HEK293 (cell line): ENCODE data around the gene MAN2B2.

Experiments used
- CTCF ChIA-PET: fragments of 350-600 bp; formaldehyde crosslinking; extraction: SDS; loops from one replicate; lab custom pipeline; 2021; ENCODE audit warnings: antibody characterized with exemption; lab: Yijun Ruan, JAX
- POLR2A ChIA-PET: fragments of 300-600 bp; formaldehyde crosslinking; extraction: SDS; loops from one replicate; lab custom pipeline; 2020; ENCODE audit warnings: antibody characterized with exemption, inconsistent platforms; lab: Yijun Ruan, JAX
- H3K27ac ChIP-seq: fragments of 200-500 bp; sonication (Bioruptor generic); 2 replicates; pipeline ENCODE4 v1.5.1; 2014; ENCODE audit warnings: low read depth, low read length, control low read depth, inconsistent platforms; ENCODE audit errors: extremely low read depth
- H3K36me3 ChIP-seq, 2 experiments: fragments of 200-500 bp in 1 of 2; sonication (Bioruptor generic) in 1 of 2; 1 replicate in 1 of 2; 2 replicates in 1 of 2; pipeline ENCODE4 v1.5.1; 2014 to 2017; ENCODE audit warnings: inconsistent platforms in 2 of 2, low read length in 2 of 2; ENCODE audit not compliant: control insufficient read depth in 2 of 2, insufficient read depth in 1 of 2
- H3K4me1 ChIP-seq: fragments of 200-500 bp; sonication (Bioruptor generic); 2 replicates; pipeline ENCODE4 v1.5.1; 2014; ENCODE audit warnings: mild to moderate bottlenecking, low read length, inconsistent platforms; ENCODE audit not compliant: control insufficient read depth, insufficient read depth
- H3K4me3 ChIP-seq: 2 replicates; pipeline ENCODE4 v1.5.1; 2011; ENCODE audit warnings: low read depth, mild to moderate bottlenecking, control low read depth, low read length, moderate library complexity
- H3K9me3 ChIP-seq: fragments of 200-500 bp; sonication (Bioruptor generic); 2 replicates; pipeline ENCODE4 v1.5.1; 2014; ENCODE audit warnings: low read depth, low read length, inconsistent platforms; ENCODE audit not compliant: control insufficient read depth, insufficient read depth
- EGR2 ChIP-seq: fragments of 450-650 bp; formaldehyde crosslinking; IDR thresholded peaks from 2 replicates; pipeline ENCODE4 v1.5.1; 2016; ENCODE audit warnings: low read depth, missing biosample characterization, missing genetic modification characterization
- MZF1 ChIP-seq: fragments of 450-650 bp; formaldehyde crosslinking; IDR thresholded peaks from 2 replicates; pipeline ENCODE4 v1.5.1; 2017; ENCODE audit warnings: missing biosample characterization, missing genetic modification characterization, borderline replicate concordance
- RBAK ChIP-seq: fragments of 450-650 bp; formaldehyde crosslinking; IDR thresholded peaks from 2 replicates; pipeline ENCODE4 v1.5.1; 2016; ENCODE audit warnings: missing biosample characterization, missing genetic modification characterization
- ZFP69B ChIP-seq: fragments of 450-650 bp; formaldehyde crosslinking; IDR thresholded peaks from 2 replicates; pipeline ENCODE4 v1.5.1; 2016; ENCODE audit warnings: missing biosample characterization, missing genetic modification characterization
- ZNF10 ChIP-seq: fragments of 450-650 bp; formaldehyde crosslinking; IDR thresholded peaks from 2 replicates; pipeline ENCODE4 v1.5.1; 2017; ENCODE audit warnings: missing biosample characterization, missing genetic modification characterization
- ZNF114 ChIP-seq: fragments of 450-650 bp; formaldehyde crosslinking; IDR thresholded peaks from 2 replicates; pipeline ENCODE4 v1.5.0; 2017; ENCODE audit warnings: missing biosample characterization, missing genetic modification characterization
- ZNF121 ChIP-seq: fragments of 450-650 bp; formaldehyde crosslinking; IDR thresholded peaks from 2 replicates; pipeline ENCODE4 v1.5.1; 2016; ENCODE audit warnings: missing biosample characterization, missing genetic modification characterization
- ZNF138 ChIP-seq: fragments of 450-650 bp; formaldehyde crosslinking; IDR thresholded peaks from 2 replicates; pipeline ENCODE4 v1.5.1; 2016; ENCODE audit warnings: missing biosample characterization, missing genetic modification characterization, borderline replicate concordance
- ZNF175 ChIP-seq: fragments of 450-650 bp; formaldehyde crosslinking; IDR thresholded peaks from 2 replicates; pipeline ENCODE4 v1.5.1; 2016; ENCODE audit warnings: missing biosample characterization, missing genetic modification characterization
- ZNF184 ChIP-seq: fragments of 450-650 bp; IDR thresholded peaks from 2 replicates; pipeline ENCODE4 v1.5.1; 2018; ENCODE audit warnings: missing biosample characterization, mild to moderate bottlenecking, missing genetic modification characterization
- ZNF19 ChIP-seq: fragments of 450-650 bp; formaldehyde crosslinking; IDR thresholded peaks from 2 replicates; pipeline ENCODE4; 2016; ENCODE audit warnings: missing biosample characterization, missing genetic modification characterization, low read depth
- ZNF433 ChIP-seq: fragments of 450-650 bp; formaldehyde crosslinking; IDR thresholded peaks from 2 replicates; pipeline ENCODE4 v1.5.1; 2016; ENCODE audit warnings: missing biosample characterization, missing genetic modification characterization, low read depth
- ZNF571 ChIP-seq: fragments of 450-650 bp; formaldehyde crosslinking; IDR thresholded peaks from 2 replicates; pipeline ENCODE4 v1.5.0; 2017; ENCODE audit warnings: missing biosample characterization, missing genetic modification characterization
- ZNF621 ChIP-seq: fragments of 450-650 bp; formaldehyde crosslinking; IDR thresholded peaks from 2 replicates; pipeline ENCODE4 v1.5.1; 2017; ENCODE audit warnings: missing biosample characterization, missing genetic modification characterization
- ZNF843 ChIP-seq: fragments of 450-650 bp; formaldehyde crosslinking; IDR thresholded peaks from 2 replicates; pipeline ENCODE4 v1.5.1; 2016; ENCODE audit warnings: missing biosample characterization, missing genetic modification characterization
- TF ChIP-seq, protein P1 (sequence below): fragments of 450-650 bp; formaldehyde crosslinking; IDR thresholded peaks from 2 replicates; pipeline ENCODE4 v1.5.1; 2017; ENCODE audit warnings: missing biosample characterization, missing genetic modification characterization
- TF ChIP-seq, protein P2 (sequence below): fragments of 450-650 bp; formaldehyde crosslinking; IDR thresholded peaks from 2 replicates; pipeline ENCODE4 v1.5.1; 2016; ENCODE audit warnings: missing biosample characterization, missing genetic modification characterization, low read depth

Gene MAN2B2

DNA sequence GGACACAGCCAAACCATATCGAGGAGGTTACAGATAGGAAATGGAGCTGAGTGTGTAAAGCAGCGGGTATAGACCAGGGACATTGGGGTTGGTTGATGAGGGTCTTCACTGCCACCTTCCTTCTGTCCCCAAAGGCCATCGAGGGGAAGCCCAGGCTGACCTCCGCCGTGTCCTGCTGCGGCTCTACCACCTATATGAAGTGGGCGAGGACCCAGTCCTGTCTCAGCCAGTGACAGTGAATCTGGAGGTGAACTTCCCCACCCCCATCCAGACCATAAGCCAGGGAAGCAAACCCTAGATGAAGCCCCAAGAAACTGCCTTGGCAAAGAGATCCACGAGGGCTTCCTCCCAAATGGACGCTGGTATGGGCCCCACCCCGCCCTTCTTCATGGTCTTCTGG lies 42.3 kb downstream of the MAN2B2 start:
- Histone ChIP-seq H3K9me3 (no peaks in the 10 kb centered on the region), H3K4me3 (no peak overlapping the region)
- CTCF ChIA-PET, result interaction anchor here (0.8 kb wide), 1 partner anchor 69 kb away, joined by 3 read pairs; no protein-coding TSS in a partner anchor

DNA sequence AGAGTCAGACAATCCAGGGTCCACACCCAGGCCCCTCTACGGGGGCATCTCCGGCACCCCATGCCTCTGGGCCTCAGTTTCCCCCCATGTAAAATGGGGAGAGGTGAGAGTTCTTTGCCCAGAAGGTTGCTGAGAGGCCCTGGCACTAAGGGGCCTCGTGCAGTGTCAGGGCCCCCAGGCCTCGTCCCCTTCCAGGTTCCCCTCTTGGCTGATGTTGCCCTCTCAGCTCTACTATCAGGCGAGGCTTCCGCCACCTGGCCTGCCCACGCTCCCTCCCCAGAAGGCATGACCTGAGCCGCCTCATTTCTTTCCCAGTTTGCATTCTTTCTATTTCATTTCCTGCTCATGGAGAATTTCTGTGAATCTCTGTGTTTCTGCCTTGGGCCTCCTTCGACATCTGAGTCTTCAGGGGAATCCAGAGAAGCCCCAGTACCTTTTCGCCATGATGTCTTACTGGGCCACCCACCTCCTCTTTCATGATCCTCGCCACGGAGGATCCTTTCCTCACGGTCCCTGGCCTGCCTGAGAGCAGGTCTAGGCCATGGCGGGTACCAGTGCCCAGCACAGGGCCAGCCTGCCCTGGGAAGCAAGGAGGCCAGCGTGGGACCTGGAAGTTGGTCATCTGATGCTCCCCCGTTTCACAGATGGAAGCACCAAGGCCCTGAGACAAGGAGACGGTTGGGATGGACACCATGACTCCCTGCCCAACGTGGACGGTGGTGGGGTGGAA lies 43.6 kb downstream of the MAN2B2 start:
- TF ChIP-seq ZNF121 (tag by site-specific recombination) (no peak), ZFP69B (no peak), ZNF19 (tag by site-specific recombination) (no peak), ZNF621 (tag by site-specific recombination) (no peak), ZNF10 (no peak), ZNF843 (tag by site-specific recombination) (no peak), ZNF433 (tag by site-specific recombination) (no peak), ZNF571 (tag by site-specific recombination) (no peak), ZNF175 (tag by site-specific recombination) (no peak)
- TF ChIP-seq, protein P1, sequence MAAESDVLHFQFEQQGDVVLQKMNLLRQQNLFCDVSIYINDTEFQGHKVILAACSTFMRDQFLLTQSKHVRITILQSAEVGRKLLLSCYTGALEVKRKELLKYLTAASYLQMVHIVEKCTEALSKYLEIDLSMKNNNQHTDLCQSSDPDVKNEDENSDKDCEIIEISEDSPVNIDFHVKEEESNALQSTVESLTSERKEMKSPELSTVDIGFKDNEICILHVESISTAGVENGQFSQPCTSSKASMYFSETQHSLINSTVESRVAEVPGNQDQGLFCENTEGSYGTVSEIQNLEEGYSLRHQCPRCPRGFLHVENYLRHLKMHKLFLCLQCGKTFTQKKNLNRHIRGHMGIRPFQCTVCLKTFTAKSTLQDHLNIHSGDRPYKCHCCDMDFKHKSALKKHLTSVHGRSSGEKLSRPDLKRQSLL (tag by site-specific recombination), result no peak
- TF ChIP-seq, protein P2, sequence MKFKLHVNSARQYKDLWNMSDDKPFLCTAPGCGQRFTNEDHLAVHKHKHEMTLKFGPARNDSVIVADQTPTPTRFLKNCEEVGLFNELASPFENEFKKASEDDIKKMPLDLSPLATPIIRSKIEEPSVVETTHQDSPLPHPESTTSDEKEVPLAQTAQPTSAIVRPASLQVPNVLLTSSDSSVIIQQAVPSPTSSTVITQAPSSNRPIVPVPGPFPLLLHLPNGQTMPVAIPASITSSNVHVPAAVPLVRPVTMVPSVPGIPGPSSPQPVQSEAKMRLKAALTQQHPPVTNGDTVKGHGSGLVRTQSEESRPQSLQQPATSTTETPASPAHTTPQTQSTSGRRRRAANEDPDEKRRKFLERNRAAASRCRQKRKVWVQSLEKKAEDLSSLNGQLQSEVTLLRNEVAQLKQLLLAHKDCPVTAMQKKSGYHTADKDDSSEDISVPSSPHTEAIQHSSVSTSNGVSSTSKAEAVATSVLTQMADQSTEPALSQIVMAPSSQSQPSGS (tag by site-specific recombination), result no peak
- no peak overlapping the region for H3K4me3 ChIP-seq
- no peaks in the 10 kb centered on the region for H3K9me3 ChIP-seq
- no peaks in the 10 kb centered on the region for H3K4me1 ChIP-seq
- no peak overlapping the region for H3K27ac ChIP-seq
- ChIA-PET POLR2A (no interaction called here), CTCF (no interaction called here)
- peaks cover 0 to 19% of the 10 kb centered on the region in 2 experiments; a peak in 1 of 3 replicates for H3K36me3 ChIP-seq

More for the DNA sequence above, 42.3 kb downstream of the MAN2B2 start:
- POLR2A ChIA-PET, result no interaction called here
- H3K36me3 ChIP-seq, result peaks cover 0 to 19% of the 10 kb centered on the region in 2 experiments; a peak in 1 of 3 replicates
- no peaks in the 10 kb centered on the region for H3K4me1 ChIP-seq
- no peak overlapping the region for H3K27ac ChIP-seq
- no peak for TF ChIP-seq ZNF138 (tag by site-specific recombination)
- TF ChIP-seq MZF1 (tag by site-specific recombination), result no peak
- TF ChIP-seq EGR2 (tag by site-specific recombination), result no peak

DNA sequence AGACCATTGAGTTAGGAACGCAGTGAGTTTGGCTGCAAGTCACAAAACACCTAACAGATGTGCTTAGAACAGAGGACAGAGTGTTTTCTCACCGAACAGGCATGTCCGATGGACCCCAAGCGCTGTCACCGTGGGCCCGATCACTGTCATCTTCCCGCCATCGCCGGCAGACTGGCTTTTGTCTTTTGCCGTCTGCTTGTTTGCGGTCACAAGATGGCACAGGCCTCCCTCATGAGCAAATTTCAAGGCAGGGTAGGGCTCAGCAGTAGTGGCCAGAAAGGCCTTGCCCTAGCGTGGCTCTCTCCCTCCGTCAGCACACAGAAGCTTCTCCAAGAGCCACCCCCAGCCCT lies 44.1 kb downstream of the MAN2B2 start:
- CTCF ChIA-PET, result no interaction called here
- POLR2A ChIA-PET, result no interaction called here
- H3K9me3 ChIP-seq, result no peaks in the 10 kb centered on the region
- no peak for TF ChIP-seq RBAK (tag by site-specific recombination)
- no peak for TF ChIP-seq ZNF184
- no peak for TF ChIP-seq ZNF114 (tag by site-specific recombination)
- TF ChIP-seq, all 188 proteins: peak for 0
- peaks cover 0 to 19% of the 10 kb centered on the region in 2 experiments; a peak in 1 of 3 replicates for H3K36me3 ChIP-seq
- no peaks in the 10 kb centered on the region for H3K4me1 ChIP-seq
- H3K27ac ChIP-seq, result no peak overlapping the region
- H3K4me3 ChIP-seq, result no peak overlapping the region
